Aorta (tissue), 5 donors: ENCODE measurements around the gene SYNGR1. TPM values are rescaled to one million over a fixed set of nuclear protein-coding genes. Genes with fewer than 3 reads are reported as not detected.

ENCODE experiments used
- ATAC-seq: fragments of 200-7000 bp; cut with Tn5 transposase; one replicate; pipeline ENCODE4 v1.9.1; 2022; ENCODE audit warnings: moderate library complexity; ENCODE audit not compliant: low FRiP score
- DNase-seq, 2 donors: peaks; one replicate each; pipeline ENCODE4 v3.0.0-alpha.2; 2020
- H3K27ac ChIP-seq, 2 donors: one replicate each; pipeline ENCODE4 v1.5.1; 2013; ENCODE audit warnings: low read length in 2 of 2, mild to moderate bottlenecking in 2 of 2, moderate library complexity in 2 of 2, control low read depth in 1 of 2, inconsistent platforms in 1 of 2, low read depth in 1 of 2
- H3K27me3 ChIP-seq, 2 donors: one replicate each; pipeline ENCODE4 v1.6.1; 2013; ENCODE audit warnings: control low read depth in 1 of 2, low read length in 1 of 2, mild to moderate bottlenecking in 1 of 2, moderate library complexity in 1 of 2; ENCODE audit not compliant: insufficient read depth in 2 of 2, control insufficient read depth in 1 of 2
- H3K36me3 ChIP-seq, 2 donors: one replicate each; pipeline ENCODE4 v1.6.1; 2013; ENCODE audit warnings: control low read depth in 1 of 2, low read length in 1 of 2, mild to moderate bottlenecking in 1 of 2; ENCODE audit not compliant: insufficient read depth in 2 of 2, control insufficient read depth in 1 of 2
- H3K4me1 ChIP-seq, 2 donors: one replicate each; pipeline ENCODE4 v1.6.1; 2013; ENCODE audit warnings: low read length in 2 of 2, control low read depth in 1 of 2, mild to moderate bottlenecking in 1 of 2, moderate library complexity in 1 of 2; ENCODE audit not compliant: insufficient read depth in 2 of 2, control insufficient read depth in 1 of 2
- H3K4me3 ChIP-seq, 2 donors: one replicate each; pipeline ENCODE4 v1.5.1; 2013; ENCODE audit warnings: low read length in 2 of 2, control low read depth in 1 of 2, mild to moderate bottlenecking in 1 of 2
- H3K9me3 ChIP-seq: one replicate; pipeline ENCODE4 v1.6.1; 2013; ENCODE audit warnings: mild to moderate bottlenecking, low read length; ENCODE audit not compliant: control insufficient read depth
- WGBS, 2 donors: extraction: QIAGEN DNeasy Blood & Tissue Kit; methylation state at CpG; one replicate each; pipeline ENCODE4 v1.1.7; 2013; 5-methylcytosine and 5-hydroxymethylcytosine counted together
- intact Hi-C, 2 donors: fragments of 100-400 bp; cut with DNase I; formaldehyde crosslinking; loops; one replicate each; pipeline versions ENCODE4 v1.14.2 to v1.15.0; 2022
- polyA plus RNA-seq, 2 donors: library from polyadenylated mRNA; stranded (reverse); fragments of 200-250 nt; gene quantifications; one replicate each; pipeline ENCODE4 v1.2.3, GENCODE V29; 2013
- total RNA-seq, 2 donors: library from RNA; stranded (reverse); fragmentation: NEBNext Ultra II Directional; extraction: Animal tissue kit (Norgen Biotek cat#: 25700); gene quantifications; one replicate each; pipeline ENCODE4 v1.2.1, GENCODE V29; 2021
- donor health status: healthy with polysubstance abuse.
- donor health status: Bipolar disorder and iron deficiency.
- donor health status: DM: no; HTN: no; CAD: no.
- donor health status: DM: no; HTN: no; CAD: no.
- donor health status: DM: yes; HTN: yes; CAD: no.

Gene SYNGR1
- total and polyA plus RNA-seq, 4 donors: 5.1 to 26.7 (median 17.0) TPM

DNA sequence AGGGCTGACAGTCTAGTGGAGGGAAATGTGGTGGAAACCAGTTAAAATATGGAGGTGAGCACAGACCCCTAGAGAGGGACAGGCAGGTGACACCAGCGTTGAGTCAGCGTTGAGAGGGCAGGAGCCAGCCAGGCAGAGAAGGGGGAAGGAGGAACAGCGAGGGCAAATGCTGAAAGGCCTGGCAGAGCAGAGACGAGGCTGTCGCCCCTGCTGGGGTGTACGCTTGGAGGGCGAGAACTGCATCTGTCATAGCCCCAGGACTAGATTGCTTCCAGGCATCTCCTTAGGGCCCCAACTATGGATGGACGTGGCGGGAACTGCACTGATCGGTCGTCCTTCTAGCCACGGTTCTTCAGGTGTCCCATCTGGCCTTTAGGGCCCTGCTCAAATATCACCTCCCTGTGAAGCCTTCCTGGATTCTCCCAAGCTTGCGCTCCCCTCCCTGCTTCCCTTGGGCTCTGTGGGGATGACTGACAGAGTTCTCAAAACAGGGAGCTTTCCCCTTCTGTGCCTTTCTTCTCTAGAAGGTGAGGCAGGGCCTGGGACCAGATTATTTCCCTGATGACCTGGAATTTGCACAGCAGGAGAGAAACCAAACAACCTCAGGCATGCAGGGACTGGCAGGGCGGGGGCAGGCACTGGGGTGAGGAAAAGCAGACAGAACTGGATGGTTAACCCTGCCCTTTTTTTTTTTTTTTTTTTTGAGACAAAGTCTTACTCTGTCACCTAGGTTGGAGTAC lies 11.1 kb downstream of the SYNGR1 start:
- Histone ChIP-seq H3K4me1 (no peaks in the 10 kb centered on the region), H3K4me3 (no peak overlapping the region), H3K27me3 (no peaks in the 10 kb centered on the region), H3K27ac (no peak overlapping the region), H3K9me3 (no peaks in the 10 kb centered on the region), H3K36me3 (no peaks in the 10 kb centered on the region)
- ATAC-seq: no peak
- WGBS, 2 donors: 80% methylated on average over 14 of the region's 14 CpGs
- DNase-seq: no peak
- intact Hi-C loops: no loop called here

DNA sequence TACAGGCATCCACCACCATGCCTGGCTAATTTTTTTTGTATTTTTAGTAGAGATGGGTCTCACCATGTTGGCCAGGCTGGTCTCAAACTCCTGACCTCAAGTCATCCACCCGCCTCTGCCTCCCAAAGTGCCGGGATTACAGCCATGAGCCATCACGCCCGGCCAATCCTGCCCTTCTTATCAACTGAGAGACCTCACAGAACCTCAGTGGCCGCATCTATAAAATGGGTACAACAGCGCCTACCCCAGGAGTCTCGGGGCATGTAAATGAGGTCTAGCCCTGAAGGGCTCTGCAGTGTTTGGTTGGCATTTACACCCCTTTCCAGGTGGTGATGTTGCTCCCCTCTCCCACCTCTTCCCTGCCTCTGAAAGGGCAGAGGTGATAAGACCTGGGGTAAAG lies 11.7 kb downstream of the SYNGR1 start:
- no peak overlapping the region for H3K27ac ChIP-seq
- H3K9me3 ChIP-seq: no peaks in the 10 kb centered on the region
- no peaks in the 10 kb centered on the region for H3K36me3 ChIP-seq
- H3K4me1 ChIP-seq: no peaks in the 10 kb centered on the region
- ATAC-seq (no peak), DNase-seq (no peak)
- WGBS, 2 donors: 92 to 97% methylated on average over 7 of the region's 7 CpGs
- H3K4me3 ChIP-seq: no peak overlapping the region
- H3K27me3 ChIP-seq: no peaks in the 10 kb centered on the region
- intact Hi-C loops: no loop called here

DNA sequence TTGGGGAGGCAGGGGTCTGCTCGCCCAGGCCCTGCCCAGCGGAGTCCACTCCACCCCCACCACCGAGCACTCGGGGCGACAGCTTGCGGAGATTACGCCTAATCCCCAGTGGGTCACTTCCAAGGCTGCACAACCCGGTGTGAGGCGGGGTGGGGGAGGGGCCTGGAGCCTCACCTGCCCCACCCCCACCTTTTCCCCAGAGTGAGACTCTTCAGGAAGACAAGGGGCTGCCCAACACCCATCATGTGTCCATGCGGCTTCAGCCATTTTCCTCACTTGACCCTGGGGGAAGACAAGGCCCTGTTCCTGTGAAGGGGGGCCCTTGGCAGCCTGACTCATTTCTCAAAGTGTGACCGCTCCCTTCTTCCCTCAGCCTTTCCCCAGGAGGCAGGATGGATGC lies 12.5 kb downstream of the SYNGR1 start:
- no peaks in the 10 kb centered on the region for H3K4me1 ChIP-seq
- ATAC-seq (no peak), DNase-seq (no peak)
- H3K27me3 ChIP-seq: no peaks in the 10 kb centered on the region
- H3K4me3 ChIP-seq: no peak overlapping the region
- intact Hi-C loops: no loop called here
- no peaks in the 10 kb centered on the region for H3K9me3 ChIP-seq
- no peak overlapping the region for H3K27ac ChIP-seq
- 76 to 78% methylated on average over 11 of the region's 11 CpGs for WGBS, 2 donors
- H3K36me3 ChIP-seq: no peaks in the 10 kb centered on the region

DNA sequence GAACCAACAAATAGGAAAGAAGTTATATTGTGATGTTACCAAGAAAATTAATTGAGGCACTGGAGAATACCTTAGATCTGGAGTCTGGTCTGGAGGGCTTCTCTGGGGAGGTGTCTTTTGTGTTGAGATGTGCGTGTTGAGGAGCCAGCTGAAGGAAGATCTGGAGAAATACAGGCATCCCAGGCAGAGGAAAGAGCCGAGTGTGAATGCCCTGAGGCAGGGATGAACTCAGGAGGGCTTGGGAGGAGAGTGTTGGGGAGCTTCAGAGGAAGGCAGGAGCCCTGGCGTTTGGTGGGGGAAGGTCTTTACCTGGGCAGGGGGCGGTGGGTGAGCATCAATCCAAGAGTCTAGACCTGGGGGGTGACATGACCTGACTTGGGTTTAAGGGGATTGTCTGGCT lies 13.1 kb downstream of the SYNGR1 start:
- 92 to 93% methylated on average over 4 of the region's 4 CpGs for WGBS, 2 donors
- ATAC-seq: no peak
- no peak for DNase-seq
- no peak overlapping the region for H3K27ac ChIP-seq
- H3K4me1 ChIP-seq: no peaks in the 10 kb centered on the region
- intact Hi-C loops: no loop called here
- no peaks in the 10 kb centered on the region for H3K9me3 ChIP-seq
- H3K4me3 ChIP-seq: no peak overlapping the region
- no peaks in the 10 kb centered on the region for H3K36me3 ChIP-seq
- no peaks in the 10 kb centered on the region for H3K27me3 ChIP-seq

DNA sequence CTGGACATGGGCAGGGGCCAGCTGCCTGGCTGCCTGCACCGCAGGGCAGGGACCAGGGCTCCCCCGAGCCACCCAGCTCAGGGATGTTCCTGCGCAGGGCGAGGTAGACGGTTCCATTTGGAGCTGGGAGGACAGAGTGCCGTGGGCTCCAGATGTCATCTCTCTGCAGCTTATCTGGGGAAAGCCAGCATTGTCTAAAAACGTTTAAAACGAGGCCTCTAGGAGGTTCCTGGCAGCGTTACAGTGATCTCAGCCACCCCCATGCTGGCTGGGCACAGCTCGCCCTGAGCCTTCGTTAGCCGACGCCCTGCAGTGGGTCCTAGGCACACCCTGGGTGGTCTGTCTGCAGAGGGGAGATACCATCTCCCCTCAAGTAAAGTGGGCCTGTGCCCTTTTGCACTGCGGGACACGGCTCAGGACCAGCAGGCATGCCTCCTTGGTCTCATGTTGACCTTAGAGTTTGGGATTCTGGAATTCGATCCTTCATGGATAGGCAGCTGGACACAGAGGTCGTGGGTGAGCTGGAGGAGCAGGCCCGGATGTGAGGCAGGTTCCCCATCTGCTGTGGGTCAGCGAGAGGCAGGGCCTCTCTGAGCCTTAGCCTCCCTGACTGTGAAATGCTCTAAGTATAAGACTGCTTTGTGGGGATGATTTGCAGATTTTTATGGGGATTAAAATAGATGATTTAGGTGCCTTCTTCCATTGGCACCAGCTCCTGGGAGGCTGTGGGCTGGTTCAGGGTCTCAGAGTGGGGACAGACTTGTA lies 14.1 kb downstream of the SYNGR1 start:
- no peaks in the 10 kb centered on the region for H3K27me3 ChIP-seq
- ATAC-seq (no peak), DNase-seq (no peak)
- H3K27ac ChIP-seq: no peak overlapping the region
- no peak overlapping the region for H3K4me3 ChIP-seq
- no peaks in the 10 kb centered on the region for H3K9me3 ChIP-seq
- H3K4me1 ChIP-seq: no peaks in the 10 kb centered on the region
- intact Hi-C loops: no loop called here
- 66 to 73% methylated on average over 19 of the region's 19 CpGs for WGBS, 2 donors
- no peaks in the 10 kb centered on the region for H3K36me3 ChIP-seq

DNA sequence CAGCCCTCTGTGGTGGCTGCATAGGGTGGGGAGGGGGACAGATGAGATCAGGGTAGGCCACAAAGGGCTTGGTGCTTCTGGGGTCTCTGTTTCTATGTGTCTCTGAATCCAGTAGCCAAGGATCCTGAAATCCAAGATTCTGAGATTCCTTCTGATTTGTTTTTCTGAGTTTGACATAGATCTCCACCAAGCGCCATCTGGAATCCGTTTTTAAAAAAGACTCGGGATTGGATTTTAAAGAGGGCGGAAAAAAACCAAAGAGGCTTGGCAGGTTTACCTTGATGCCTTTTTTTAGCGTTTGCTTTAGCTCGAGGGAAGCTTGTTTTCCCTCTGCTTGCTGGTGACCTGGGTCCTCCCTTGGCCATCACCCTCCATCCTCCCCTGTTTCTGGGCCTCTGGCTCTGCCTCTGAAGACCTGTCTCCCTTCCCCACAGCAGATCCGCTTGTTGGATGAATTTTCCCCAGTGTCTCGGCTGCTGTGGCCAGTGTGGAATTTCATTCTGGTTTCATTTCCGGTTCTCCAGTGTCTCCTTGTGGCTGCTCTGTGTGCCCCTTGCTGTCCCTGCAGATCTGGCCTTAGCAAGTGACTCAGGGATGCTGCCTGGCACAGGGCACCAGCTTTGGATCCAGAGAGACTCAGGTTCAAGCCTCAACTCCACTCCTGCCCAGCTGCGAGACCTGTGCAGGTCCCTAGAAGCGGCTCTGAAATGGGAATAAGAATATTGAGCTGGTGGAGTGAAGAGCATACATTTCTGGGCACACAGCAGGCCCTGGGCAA lies 15.1 kb downstream of the SYNGR1 start:
- ATAC-seq (no peak), DNase-seq (no peak)
- Histone ChIP-seq H3K27ac (no peak overlapping the region), H3K4me3 (no peak overlapping the region), H3K4me1 (no peaks in the 10 kb centered on the region), H3K27me3 (no peaks in the 10 kb centered on the region), H3K9me3 (no peaks in the 10 kb centered on the region), H3K36me3 (no peaks in the 10 kb centered on the region)
- intact Hi-C loops: no loop called here
- 65 to 72% methylated on average over 11 of the region's 11 CpGs for WGBS, 2 donors

DNA sequence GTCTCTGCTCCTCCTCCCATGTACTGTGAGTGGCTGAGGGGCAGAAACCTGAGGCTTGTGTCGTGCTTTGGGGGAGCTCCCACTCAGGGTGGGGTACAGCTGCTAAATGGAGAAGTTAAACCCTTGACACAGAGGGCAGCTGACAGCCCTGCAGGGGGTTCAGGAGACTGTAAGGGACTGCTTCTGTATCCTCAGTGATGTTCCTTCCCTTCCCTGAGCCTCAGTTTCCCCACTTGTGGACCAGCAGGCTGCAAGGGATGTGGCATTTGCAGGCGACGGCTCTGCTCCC lies 15.6 kb downstream of the SYNGR1 start:
- H3K36me3 ChIP-seq: no peaks in the 10 kb centered on the region
- intact Hi-C loops: no loop called here
- ATAC-seq: no peak
- no peaks in the 10 kb centered on the region for H3K4me1 ChIP-seq
- no peaks in the 10 kb centered on the region for H3K27me3 ChIP-seq
- no peak overlapping the region for H3K4me3 ChIP-seq
- WGBS, 2 donors: 89 to 100% methylated on average over 3 of the region's 3 CpGs
- no peak overlapping the region for H3K27ac ChIP-seq
- no peaks in the 10 kb centered on the region for H3K9me3 ChIP-seq
- DNase-seq: no peak

DNA sequence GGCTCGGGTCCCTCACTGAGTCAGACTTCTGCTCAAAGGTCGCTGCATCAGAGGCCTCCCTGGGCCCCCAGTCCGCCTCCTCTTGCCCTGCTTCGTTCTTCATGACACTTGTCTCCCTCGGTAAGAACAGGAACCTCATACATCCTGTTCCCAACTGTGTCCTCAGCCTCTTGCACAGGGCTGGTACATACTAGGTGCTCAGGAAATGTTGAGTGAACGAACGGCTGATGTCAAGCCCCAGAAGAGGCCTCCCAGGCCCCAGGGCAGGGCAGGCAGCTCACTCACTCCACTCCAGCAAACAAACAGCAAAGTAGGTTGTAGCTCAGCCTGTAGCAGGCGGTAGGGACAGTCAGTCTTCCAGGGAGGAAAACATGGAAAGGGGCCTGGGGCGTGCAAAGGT lies 17.2 kb downstream of the SYNGR1 start:
- H3K27ac ChIP-seq: no peak overlapping the region
- no peak for DNase-seq
- no peaks in the 10 kb centered on the region for H3K4me1 ChIP-seq
- no peak overlapping the region for H3K4me3 ChIP-seq
- 88 to 92% methylated on average over 9 of the region's 9 CpGs for WGBS, 2 donors
- H3K36me3 ChIP-seq: no peaks in the 10 kb centered on the region
- no peak for ATAC-seq
- H3K9me3 ChIP-seq: no peaks in the 10 kb centered on the region
- no peaks in the 10 kb centered on the region for H3K27me3 ChIP-seq
- intact Hi-C loops: no loop called here
